GM18907 (cell line): ENCODE results near the gene TERC.
A peak's percentile ranks its signal among the peaks of the same experiment; 100 is the strongest.

Experiments
- ATAC-seq: cut with Tn5 transposase; IDR thresholded peaks from one replicate; pipeline ENCODE4 v1.9.1; 2021; ENCODE audit warnings: mild to moderate bottlenecking, moderate library complexity; ENCODE audit not compliant: unreplicated experiment

Gene TERC

DNA sequence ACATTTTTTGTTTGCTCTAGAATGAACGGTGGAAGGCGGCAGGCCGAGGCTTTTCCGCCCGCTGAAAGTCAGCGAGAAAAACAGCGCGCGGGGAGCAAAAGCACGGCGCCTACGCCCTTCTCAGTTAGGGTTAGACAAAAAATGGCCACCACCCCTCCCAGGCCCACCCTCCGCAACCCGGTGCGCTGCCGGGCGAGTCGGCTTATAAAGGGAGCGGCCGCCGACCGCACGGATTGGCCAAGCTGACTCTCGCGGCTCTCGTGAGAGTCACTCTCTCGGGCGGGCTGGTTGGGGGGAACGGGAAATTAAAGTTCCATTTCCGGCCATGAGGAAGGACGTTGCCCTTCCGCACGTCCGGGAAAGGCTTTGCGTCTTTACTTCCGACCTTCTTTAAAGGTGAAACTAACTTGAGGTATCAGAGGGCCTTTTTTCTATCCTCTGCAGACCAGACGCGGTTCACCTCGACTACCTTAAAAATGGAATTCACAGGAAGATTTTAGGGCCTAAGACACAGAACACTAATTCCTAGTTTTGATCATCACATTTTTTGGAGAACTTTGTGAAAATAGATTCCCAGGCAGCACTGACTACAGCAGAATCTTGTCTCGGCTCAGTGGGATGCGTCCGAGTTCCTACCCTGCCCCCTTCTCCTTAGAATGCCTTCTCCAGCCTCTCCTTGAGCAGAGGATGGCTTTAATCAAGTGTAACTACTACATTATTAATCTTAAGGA, at the start of gene TERC:
TSS of gene TERC (minus strand) at position 179 of the 731 bp plus-strand sequence.
- ATAC-seq = peak; percentile 86

DNA sequence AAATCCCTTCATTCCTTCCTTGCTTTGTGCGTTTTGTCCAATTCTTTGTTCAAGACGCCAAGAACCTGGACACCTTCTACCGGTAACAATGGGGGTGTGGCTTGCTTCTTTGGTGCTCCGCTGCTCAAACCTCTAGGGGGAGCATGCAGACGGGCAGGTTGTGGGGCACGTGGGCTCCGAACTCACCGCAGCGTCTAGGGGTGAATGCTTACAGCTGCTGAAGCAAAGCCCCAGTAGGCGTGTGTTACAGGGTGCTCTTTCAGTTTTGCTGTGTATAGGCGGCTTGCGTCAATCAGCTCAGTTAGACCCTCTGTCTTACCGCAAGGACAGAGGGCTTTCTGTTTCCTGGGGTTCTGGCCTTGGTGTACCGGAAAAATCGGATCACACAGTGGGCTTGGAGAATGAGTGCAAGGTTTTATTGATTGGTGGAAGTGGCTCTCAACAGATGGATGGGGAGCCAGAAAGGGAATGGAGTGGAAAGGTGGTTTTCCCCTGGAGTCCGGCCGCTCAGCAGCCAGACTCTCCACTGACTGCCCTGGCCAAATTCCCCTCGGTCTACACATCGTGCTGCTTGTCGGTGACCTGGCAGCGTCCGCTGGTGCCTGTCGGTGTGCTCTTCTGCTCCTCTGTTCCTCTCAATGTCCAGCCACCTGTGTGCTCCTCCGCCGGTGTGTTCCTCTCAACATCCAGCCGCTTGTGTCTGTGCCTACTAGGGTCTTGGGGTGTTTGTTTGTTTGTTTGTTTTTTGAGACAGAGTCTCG, 49.1 kb upstream of the TERC start:
- peak; percentile 91 for ATAC-seq

DNA sequence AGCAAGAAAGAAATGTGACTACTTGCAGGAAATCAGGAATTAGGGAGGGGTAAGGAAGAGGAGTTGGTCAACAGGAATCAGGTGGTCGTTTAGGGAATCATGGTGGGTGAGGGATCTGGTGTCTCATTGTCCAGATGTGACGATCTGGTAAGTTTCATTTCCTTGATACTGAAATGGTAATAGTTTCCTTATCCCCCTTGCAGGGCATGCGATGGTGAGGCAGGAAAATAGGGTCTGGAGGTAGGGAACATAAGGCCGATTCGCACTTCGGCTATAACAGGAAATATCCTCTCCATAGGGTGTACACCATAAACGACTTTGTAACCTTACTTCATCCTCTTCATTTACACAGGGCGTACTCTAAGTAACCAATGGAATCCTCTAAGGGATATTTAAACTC, 48.4 kb upstream of the TERC start:
- no peak for ATAC-seq

DNA sequence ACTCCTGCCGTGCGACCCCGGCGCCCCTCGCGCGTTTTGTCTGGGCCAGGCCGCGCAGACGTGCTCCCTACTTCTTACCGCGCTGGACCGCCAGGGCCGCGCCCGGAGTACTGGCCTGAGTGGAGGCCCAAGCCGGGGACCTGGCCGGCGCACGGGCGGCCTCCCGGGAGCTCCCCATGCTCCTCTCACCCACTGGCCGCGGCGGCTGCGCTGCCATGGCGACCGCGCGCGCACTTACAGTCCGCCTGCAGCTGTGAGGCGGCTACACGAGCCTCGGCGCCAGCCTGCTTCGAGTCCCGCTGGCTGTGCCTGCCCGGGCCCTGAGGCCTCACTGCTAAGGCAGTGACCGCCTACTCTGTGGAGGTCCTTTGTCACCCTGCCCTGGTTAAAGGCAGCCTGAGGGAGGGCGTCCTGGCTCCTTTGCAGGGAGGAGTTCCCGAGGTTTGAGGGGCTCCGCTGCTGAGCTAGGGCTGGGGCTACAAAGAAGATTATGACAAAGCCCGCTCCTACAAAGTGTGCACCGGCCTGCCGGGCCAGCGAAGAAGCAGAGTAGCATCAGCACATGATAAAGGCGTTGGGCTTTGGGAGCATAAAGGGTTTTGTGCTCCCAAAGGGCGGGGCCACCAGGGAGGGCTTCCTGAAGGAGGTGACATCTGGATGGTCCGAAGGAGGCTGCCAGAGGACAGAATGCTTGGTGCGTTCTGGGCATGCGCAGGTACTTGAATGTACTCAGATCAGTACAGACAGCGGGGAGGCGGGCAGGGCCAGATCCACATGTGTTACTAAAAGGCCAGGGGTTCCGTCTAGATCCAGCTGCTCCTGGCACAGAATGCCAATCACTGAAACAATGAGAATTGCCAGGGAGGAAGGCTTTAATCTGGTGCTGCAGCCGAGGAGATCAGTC, 47.7 kb upstream of the TERC start, which contains the start of the genes LRRC34 and LRRIQ4:
TSS of gene LRRC34 (minus strand) at position 573 of the 904 bp plus-strand sequence. CDS start at position 217, 356 bp downstream.
TSS of gene LRRIQ4 (plus strand) at position 539 of the 904 bp plus-strand sequence. CDS start 9,052 bp downstream, outside the sequence.
- peak; percentile 74 for ATAC-seq

DNA sequence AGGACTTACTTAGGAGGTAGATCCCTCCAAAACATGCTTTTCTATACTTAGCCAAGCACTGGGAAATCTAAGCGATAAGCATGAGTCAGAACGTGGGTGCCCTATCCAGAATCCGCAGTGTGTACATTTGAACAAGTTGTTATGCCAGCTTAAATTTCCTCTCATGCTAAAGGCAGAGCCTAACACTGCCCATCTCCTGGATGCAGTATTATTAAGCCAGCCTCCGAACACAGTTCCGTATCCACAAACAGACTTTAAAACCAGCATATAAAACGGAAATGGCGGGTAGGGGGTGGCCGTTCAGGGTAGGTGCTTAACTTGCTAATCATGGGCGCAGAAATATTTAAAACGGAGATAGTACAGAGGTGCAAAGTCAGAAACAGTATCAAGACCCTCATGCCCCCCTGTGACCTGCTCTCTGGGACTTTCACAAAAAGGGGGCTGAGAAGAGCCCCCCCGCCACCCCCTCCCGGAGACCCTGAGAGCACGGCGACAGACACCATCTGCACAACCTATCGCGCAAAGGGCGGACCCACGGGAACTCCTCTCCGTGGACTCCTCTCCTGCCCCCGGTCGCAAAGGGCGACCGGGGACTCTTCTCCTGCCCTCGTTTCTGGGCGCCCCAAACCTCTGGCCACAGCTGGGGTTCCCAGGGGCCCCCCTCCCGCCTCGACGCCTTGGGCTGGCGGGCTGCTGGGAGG, 46.9 kb upstream of the TERC start:
- ATAC-seq = peak; percentile 9

DNA sequence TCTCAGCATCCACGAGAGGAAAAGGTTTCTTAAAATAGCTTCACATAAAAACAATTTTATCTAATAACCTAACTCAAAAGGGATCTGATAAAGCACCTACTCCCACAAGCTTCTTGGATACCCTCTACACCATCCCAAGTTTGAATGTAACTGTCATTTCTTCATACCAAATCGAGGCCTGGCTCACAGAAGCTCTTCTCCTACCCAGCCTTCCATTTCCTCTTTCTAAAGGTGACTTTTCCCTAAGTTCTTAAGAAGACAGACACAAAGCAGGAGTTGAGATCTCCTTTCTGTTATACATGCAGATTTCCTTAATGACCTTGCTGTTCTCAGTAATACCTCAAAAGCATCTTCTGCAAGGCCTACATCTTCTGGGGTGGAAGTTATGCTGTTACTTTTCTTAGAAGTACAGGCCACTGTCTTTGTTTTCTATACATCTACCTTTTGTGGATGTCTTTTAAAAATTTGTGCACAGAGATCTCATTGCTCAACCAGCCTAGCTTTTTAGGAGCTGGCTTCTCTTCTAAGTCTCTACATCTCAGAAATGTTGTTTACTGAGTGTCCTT, 44.5 kb upstream of the TERC start:
- ATAC-seq = no peak

DNA sequence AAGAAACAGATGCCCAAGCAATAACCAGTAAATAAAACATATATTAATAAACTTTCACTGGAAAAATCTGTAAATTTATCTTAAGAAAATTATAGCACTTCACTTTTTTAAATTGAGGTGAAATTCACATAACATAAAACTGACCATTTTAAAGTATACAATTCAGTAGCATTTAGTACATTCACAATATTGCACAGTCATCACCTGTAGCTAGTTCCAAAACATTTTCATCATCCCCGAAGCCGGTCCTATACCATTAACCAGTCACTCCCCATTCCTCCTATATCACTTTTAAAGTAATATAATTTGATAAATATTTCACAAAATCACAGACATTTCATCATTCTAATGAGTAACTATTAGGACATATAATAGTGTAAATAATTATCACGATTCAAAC, 39.8 kb upstream of the TERC start:
- no peak for ATAC-seq

DNA sequence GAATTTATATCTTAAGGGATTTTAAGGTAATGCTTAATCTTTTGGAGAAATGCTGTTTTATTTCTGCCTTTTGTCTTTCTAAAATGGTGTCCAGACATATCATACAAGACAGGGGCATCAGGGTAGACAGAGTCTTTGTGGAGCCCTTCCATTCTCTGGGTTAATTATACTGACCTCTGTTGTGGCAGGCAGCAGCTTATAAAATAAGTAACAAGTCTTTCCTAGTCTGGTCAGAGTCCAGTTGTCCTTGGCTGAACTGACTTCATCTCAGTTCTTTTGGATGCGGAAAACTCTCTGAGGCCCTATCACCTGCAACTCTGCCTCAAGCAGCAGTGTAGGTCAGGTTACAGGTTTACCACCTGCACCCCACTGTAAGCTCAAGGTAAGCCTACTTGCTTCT, 27.5 kb upstream of the TERC start:
- no peak for ATAC-seq

DNA sequence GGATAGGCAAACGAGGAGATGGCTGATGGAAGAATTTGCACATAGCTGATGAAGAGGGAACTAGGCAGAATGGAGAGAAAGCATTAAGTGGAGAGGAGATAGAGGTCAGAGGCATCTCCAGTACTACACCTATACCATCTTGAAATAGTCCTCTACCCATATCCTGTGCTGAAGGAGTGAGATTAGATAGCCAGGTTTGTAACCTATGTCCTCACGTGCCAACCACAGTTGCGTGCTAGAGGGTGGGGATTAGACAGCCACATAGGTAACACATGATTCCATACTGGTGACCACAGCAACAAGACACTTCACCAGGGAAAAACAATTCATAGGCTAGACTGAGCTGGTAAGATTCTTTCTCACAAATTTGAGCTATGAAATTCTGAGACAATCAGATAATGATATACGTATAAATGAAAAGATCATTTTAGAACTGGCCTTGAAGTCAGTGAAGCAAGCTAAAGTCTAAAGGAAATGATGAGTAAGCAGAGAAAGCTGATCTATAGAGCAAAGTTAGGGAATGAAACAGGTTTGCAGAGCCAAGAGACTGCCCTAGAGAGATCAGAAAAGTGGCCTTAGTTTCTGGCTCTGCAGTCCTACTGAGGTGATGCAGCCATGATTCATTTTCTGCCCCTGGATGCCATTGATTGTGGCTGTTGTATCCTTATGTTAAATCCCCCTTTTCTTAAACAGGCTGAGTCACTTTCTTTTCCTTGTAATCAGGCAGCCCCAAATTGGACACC, 26.0 kb upstream of the TERC start:
- no peak for ATAC-seq

DNA sequence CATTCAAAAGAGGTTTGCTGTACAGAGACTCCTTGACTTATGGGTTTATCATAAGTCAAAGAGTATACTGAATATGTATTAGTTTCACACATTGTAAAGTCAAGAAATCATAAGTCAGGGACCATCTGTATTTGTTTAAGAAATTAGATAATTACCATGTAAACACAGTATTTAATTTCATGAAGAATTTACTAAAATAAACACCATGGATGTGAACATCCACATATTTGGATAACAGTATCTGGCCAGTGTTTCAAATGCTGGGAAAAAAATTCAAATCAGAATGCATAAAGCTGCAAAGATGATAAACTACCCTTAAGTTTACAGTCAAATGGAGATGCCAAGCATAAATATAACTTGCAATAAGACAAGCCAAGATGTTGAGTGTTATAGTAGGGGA, 25.4 kb upstream of the TERC start:
- ATAC-seq = no peak

DNA sequence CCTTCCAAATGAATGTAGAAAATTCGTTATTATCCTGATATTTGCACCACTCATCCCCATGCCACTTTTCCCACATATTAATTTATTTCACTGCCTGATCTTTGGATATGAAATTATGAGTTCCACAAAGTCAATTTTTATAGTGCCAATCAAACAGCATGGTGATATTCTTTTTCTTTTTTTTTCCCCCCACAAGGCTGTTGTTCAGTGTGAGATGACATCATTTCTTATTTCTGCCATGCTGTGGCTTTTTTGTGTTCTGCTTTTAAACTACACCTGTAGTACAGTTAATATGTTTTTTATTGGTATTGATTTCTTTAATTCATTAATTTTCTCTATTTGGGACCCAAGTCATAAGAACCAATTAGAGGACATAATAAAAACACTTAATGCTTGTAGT, 22.9 kb upstream of the TERC start:
- ATAC-seq = no peak

DNA sequence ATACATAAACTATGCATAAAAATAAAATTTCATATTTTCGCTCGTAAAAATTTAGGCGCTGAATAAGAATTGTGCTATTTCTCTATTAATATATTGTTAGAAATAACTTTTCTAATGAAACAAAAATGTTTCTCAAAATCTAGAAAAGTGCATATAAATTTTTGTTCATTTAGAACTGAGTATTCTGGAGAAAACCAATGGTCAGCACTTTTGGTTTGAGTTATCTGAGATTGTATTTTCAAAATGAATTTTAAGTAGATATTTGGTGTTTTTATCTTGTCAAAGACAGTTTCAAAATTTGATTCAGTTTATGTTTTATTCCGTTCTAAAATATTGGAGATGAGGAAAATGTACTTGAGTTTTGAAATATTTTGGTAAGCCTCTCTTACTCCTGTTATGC, 22.3 kb upstream of the TERC start:
- no peak for ATAC-seq

DNA sequence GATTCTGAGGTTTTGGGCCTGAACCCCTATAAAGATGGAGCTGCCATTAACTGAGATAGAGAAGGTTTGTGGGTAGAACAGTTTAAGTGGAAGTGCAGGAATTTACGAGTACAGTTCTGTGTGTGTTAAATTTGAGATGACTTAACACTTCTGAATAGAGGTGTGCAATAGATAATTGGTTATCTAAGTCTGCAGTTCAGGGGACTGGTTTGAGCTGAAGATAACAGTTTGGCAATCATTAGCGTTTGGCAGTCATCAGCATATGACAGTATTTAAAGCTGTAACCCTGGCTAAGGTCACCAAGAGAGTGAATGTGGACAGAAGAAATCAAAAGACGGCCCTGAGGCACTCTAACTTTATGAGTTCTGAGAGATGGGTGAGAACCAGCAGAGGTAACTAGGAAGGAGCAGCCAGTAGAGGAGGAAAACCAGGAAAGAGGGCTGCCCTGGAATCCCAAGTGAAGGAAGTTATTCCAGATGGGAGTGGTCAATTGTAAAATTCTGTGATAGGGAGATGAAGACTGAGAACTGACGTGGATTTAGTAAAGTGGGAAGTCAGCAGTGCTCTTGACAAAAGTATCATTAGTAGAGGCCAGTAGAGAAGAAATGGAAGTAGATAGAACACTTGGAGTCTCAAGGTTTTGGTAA, 16.5 kb upstream of the TERC start:
- no peak for ATAC-seq

DNA sequence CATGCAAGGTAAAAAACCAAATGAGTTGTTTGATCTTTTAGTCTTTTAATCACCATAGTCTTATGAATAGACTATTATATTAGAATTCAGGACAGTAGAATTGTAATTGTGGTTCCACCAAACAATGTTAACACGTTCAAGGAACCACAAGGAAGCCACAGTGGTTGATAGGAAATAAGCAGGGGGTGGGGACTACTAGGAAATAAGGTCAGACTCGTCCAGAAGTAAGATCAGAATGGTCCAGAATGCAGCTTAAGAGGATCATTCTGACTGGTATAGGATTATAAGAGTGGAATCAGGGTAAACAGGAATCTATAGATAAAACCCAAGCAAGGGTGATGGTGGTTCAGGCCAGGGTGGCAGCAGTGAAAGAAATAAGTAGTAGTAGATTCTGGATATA, 15.9 kb upstream of the TERC start:
- ATAC-seq = no peak

DNA sequence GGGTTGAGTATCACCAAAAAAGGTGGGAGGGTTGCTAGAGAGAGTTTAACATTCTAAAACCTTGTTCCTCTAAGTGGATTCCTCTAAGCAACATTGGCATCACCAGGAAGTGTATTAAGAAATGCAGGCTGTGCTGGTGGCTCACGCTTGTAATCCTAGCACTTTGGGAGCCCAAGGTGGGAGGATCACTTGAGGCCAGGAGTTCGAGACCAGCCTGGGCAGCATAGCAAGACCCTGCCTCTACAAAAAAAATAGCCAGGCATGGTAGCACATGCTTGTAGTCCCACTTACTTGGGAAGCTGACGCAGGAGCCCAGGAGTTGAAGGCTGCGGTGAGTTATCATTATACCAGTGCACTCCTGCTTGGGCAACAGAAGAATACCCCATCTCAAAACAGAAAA, 13.0 kb upstream of the TERC start:
- no peak for ATAC-seq

DNA sequence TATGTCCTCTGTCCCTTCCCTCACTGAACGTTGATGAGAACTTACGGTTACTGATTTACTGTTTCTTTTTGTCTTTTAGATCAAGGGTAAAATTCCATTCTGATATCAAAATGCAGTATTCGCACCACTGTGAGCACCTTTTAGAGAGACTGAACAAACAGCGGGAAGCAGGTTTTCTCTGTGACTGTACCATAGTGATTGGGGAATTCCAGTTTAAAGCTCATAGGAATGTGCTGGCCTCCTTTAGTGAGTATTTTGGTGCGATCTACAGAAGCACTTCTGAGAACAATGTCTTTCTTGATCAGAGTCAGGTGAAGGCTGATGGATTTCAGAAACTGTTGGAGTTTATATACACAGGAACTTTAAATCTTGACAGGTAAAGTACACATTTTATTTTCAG, 9.3 kb upstream of the TERC start:
- no peak for ATAC-seq

DNA sequence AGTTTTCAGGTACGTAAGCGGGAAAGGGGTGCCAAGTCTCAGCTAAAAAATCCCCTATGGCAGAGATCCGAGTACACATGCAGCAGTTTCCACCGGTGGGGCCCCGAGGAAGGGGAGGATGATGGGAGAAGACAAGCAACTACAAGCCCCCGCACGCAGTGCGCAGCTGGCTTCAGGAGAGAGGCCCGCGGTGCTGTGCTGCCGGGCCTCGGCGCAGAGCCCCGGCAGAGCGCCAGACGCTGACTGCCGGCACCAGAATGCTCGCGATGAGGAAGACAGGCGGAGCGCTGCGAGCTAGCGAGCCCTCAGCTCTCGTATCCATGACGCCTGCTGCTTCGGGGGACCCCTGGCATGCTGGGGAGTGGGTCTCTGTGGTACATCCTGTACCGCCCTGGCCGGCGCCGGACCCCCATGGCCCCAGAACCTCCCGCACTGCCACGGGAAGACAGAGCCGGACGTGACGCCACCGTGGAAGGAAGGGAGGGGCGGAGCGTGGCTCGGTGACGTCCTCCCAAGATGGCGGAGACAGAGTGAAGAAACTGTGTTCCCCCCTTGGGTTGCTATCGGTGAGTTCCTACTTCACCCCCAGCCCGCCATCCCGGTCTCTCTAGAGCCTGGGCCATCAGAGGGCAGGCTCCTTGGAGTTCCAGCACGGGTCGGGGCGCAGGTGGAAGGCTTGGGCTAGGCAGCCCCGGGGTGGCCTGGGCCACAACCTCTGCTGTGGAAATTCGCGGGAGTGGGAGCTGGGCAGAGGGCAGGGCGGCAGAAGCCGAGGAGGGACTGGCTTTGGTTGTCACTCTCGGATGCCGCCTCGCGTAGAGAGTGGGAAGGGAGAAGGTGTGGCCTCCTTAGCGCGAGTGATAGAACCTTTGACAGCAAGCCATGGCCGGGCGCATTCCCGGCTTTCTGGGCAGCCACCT, 8.3 kb upstream of the TERC start, which contains the start of gene MYNN:
TSS of gene MYNN (plus strand) at position 500 of the 920 bp plus-strand sequence. CDS start 900 bp downstream, outside the sequence.
- peak; percentile 85 for ATAC-seq
